Measurements from ENCODE around the gene FRY. TPM values are rescaled to one million over a fixed set of nuclear protein-coding genes. Genes with fewer than 3 reads are reported as not detected.

Gene FRY
- total and polyA plus RNA-seq, 4 experiments from 2014 or later: 2.3 to 19.2 (median 11.8) TPM

DNA sequence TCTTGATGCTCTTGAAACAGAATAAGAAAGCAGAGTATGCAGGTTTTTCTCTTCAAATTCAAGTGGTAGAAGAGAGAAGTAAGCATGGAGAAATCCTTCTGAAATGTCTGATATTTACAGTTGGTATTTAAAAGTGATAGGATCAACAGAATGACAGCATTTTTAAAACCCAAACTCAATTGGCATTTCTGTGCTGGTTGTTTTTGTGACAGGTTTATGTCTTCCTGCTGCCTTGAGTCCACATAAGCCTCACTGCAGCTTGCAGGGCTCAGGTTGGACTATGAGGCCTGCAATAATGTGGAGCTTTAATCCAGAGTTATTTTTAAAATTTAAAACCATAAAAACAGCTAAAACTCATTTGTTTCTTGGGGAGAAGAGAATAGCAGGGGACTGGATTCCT, 178.5 kb downstream of the FRY start:
- DNase-seq: no peak
- Histone ChIP-seq H3K27ac (ENCODE audit: low read depth, low read length) (no peak overlapping the region), H3K4me1 (ENCODE audit: insufficient read depth, low read length) (no peaks in the 10 kb centered on the region), H3K36me3 (ENCODE audit: insufficient read depth, low read length) (no peaks in the 10 kb centered on the region), H3K9me3 (ENCODE audit: control insufficient read depth in 1 of 2, low read length in 2 of 2) (no peaks in the 10 kb centered on the region), H3K27me3 (ENCODE audit: insufficient read depth, low read length) (no peaks in the 10 kb centered on the region), H3K4me3 (ENCODE audit: low read length in 2 of 2) (no peak overlapping the region)
- Mint-ChIP-seq H3K27me3 (peaks cover 0 to 1% of the 10 kb centered on the region in 2 donors), H3K36me3 (peaks cover 29 to 38% of the 10 kb centered on the region in 2 donors), H3K9me3 (no peaks in the 10 kb centered on the region), H3K4me1 (no peaks in the 10 kb centered on the region), H3K27ac (no peak overlapping the region), H3K4me3 (no peak overlapping the region)
- CTCF ChIA-PET (ENCODE audit: partially characterized antibody): no interaction called here
- intact Hi-C loops (cut with micrococcal nuclease): no loop called here
- POLR2A ChIA-PET (ENCODE audit: partially characterized antibody): no interaction called here

- Histone ChIP-seq H3K4me1 (ENCODE audit: insufficient read depth, low read length) (no peaks in the 10 kb centered on the region), H3K9me3 (ENCODE audit: control insufficient read depth in 1 of 2, low read length in 2 of 2) (no peaks in the 10 kb centered on the region), H3K36me3 (ENCODE audit: insufficient read depth, low read length) (no peaks in the 10 kb centered on the region), H3K27me3 (ENCODE audit: insufficient read depth, low read length) (no peaks in the 10 kb centered on the region), H3K4me3 (ENCODE audit: low read length in 2 of 2) (no peak overlapping the region), H3K27ac (ENCODE audit: low read depth, low read length) (no peak overlapping the region)
- DNase-seq: no peak
- peaks cover 29 to 38% of the 10 kb centered on the region in 2 donors for H3K36me3 Mint-ChIP-seq
- peak overlapping the region in 1 of 7 donors; percentile 23 for H3K27ac Mint-ChIP-seq
- ChIA-PET POLR2A (ENCODE audit: partially characterized antibody) (no interaction called here), CTCF (ENCODE audit: partially characterized antibody) (no interaction called here)
- peaks cover 0 to 1% of the 10 kb centered on the region in 2 donors for H3K27me3 Mint-ChIP-seq
- H3K4me1 Mint-ChIP-seq: no peaks in the 10 kb centered on the region
- H3K9me3 Mint-ChIP-seq: no peaks in the 10 kb centered on the region
- intact Hi-C loops (cut with micrococcal nuclease): no loop called here
- H3K4me3 Mint-ChIP-seq: no peak overlapping the region
Observed at GRCh38 chr13:32211813-32212212, 180.2 kb downstream of the FRY start.

DNA sequence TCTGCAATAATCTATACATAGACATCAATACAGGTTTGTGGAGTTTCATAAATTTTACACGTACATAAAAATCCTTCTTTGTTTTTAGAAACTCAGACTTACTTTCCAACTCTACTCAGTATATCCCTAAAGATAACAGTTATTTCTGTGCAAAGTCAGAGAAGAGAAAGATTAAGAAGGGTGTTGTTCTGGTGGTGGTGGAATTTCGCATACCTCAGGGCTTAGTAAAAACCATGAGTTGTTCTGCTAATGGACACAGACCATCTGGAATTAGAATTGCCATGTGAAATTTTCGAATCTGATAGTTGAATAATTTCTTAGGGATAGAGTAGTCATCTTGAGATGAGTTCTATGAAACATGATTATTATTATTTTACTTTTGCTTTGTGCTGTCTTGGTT, 180.8 kb downstream of the FRY start:
- Histone ChIP-seq H3K36me3 (ENCODE audit: insufficient read depth, low read length) (no peaks in the 10 kb centered on the region), H3K4me1 (ENCODE audit: insufficient read depth, low read length) (no peaks in the 10 kb centered on the region), H3K4me3 (ENCODE audit: low read length in 2 of 2) (no peak overlapping the region), H3K9me3 (ENCODE audit: control insufficient read depth in 1 of 2, low read length in 2 of 2) (no peaks in the 10 kb centered on the region), H3K27me3 (ENCODE audit: insufficient read depth, low read length) (no peaks in the 10 kb centered on the region), H3K27ac (ENCODE audit: low read depth, low read length) (no peak overlapping the region)
- intact Hi-C loops (cut with micrococcal nuclease): no loop called here
- Mint-ChIP-seq H3K36me3 (peaks cover 33 to 38% of the 10 kb centered on the region in 2 donors), H3K4me3 (no peak overlapping the region), H3K4me1 (no peaks in the 10 kb centered on the region), H3K27me3 (peaks cover 0 to 1% of the 10 kb centered on the region in 2 donors), H3K9me3 (no peaks in the 10 kb centered on the region), H3K27ac (no peak overlapping the region)
- CTCF ChIA-PET (ENCODE audit: partially characterized antibody): no interaction called here
- POLR2A ChIA-PET (ENCODE audit: partially characterized antibody): no interaction called here
- no peak for DNase-seq

- H3K4me1 ChIP-seq (ENCODE audit: insufficient read depth, low read length): no peaks in the 10 kb centered on the region
- H3K27me3 ChIP-seq (ENCODE audit: insufficient read depth, low read length): no peaks in the 10 kb centered on the region
- Mint-ChIP-seq H3K9me3 (no peaks in the 10 kb centered on the region), H3K4me1 (no peaks in the 10 kb centered on the region), H3K27ac (no peak overlapping the region), H3K4me3 (no peak overlapping the region), H3K36me3 (peaks cover 36 to 37% of the 10 kb centered on the region in 2 donors), H3K27me3 (peaks cover 0 to 1% of the 10 kb centered on the region in 2 donors)
- no peaks in the 10 kb centered on the region for H3K9me3 ChIP-seq (ENCODE audit: control insufficient read depth in 1 of 2, low read length in 2 of 2)
- H3K27ac ChIP-seq (ENCODE audit: low read depth, low read length): no peak overlapping the region
- intact Hi-C loops (cut with micrococcal nuclease): no loop called here
- no peak overlapping the region for H3K4me3 ChIP-seq (ENCODE audit: low read length in 2 of 2)
- no peak for DNase-seq
- H3K36me3 ChIP-seq (ENCODE audit: insufficient read depth, low read length): no peaks in the 10 kb centered on the region
- ChIA-PET POLR2A (ENCODE audit: partially characterized antibody) (no interaction called here), CTCF (ENCODE audit: partially characterized antibody) (no interaction called here)
Observed at GRCh38 chr13:32213626-32214025, 182.1 kb downstream of the FRY start.

DNA sequence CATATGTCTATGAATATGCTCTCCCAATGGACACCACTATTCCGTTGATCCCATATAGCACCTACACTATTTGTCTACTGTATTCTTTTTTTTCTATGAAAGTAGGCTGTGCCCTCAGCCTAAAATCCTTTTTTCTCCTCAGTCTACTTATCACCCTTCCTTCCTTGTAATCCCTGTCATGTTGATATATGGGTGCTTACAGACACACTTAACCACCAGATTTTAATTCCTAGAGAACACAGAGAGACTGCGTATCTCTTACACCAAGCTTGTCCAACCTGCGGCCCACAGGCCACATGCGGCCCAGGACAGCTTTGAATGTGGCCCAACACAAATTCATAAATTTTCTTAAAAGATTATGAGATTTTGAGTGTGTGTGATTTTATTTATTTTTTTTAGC, 182.5 kb downstream of the FRY start:
- intact Hi-C loops (cut with micrococcal nuclease): no loop called here
- H3K36me3 Mint-ChIP-seq: peaks cover 35 to 39% of the 10 kb centered on the region in 2 donors
- no peaks in the 10 kb centered on the region for H3K36me3 ChIP-seq (ENCODE audit: insufficient read depth, low read length)
- ChIA-PET CTCF (ENCODE audit: partially characterized antibody) (no interaction called here), POLR2A (ENCODE audit: partially characterized antibody) (no interaction called here)
- no peak overlapping the region for H3K4me3 ChIP-seq (ENCODE audit: low read length in 2 of 2)
- no peaks in the 10 kb centered on the region for H3K9me3 Mint-ChIP-seq
- H3K27me3 ChIP-seq (ENCODE audit: insufficient read depth, low read length): no peaks in the 10 kb centered on the region
- H3K4me1 Mint-ChIP-seq: no peaks in the 10 kb centered on the region
- DNase-seq: no peak
- peaks cover 0 to 1% of the 10 kb centered on the region in 2 donors for H3K27me3 Mint-ChIP-seq
- H3K27ac Mint-ChIP-seq: no peak overlapping the region
- no peaks in the 10 kb centered on the region for H3K9me3 ChIP-seq (ENCODE audit: control insufficient read depth in 1 of 2, low read length in 2 of 2)
- no peaks in the 10 kb centered on the region for H3K4me1 ChIP-seq (ENCODE audit: insufficient read depth, low read length)
- H3K27ac ChIP-seq (ENCODE audit: low read depth, low read length): no peak overlapping the region
- no peak overlapping the region for H3K4me3 Mint-ChIP-seq

- H3K4me1 ChIP-seq (ENCODE audit: insufficient read depth, low read length): no peaks in the 10 kb centered on the region
- Mint-ChIP-seq H3K27me3 (peaks cover 0 to 1% of the 10 kb centered on the region in 2 donors), H3K36me3 (peaks cover 36 to 40% of the 10 kb centered on the region in 2 donors), H3K9me3 (no peaks in the 10 kb centered on the region), H3K4me3 (no peak overlapping the region), H3K4me1 (no peaks in the 10 kb centered on the region), H3K27ac (no peak overlapping the region)
- no peak for DNase-seq
- H3K36me3 ChIP-seq (ENCODE audit: insufficient read depth, low read length): no peaks in the 10 kb centered on the region
- POLR2A ChIA-PET (ENCODE audit: partially characterized antibody): no interaction called here
- H3K27ac ChIP-seq (ENCODE audit: low read depth, low read length): no peak overlapping the region
- intact Hi-C loops (cut with micrococcal nuclease): no loop called here
- H3K4me3 ChIP-seq (ENCODE audit: low read length in 2 of 2): no peak overlapping the region
- CTCF ChIA-PET (ENCODE audit: partially characterized antibody): interaction anchor here (1.8 kb wide), 1 partner anchor 9 kb away, joined by 5 read pairs; no protein-coding TSS in a partner anchor
- H3K9me3 ChIP-seq (ENCODE audit: control insufficient read depth in 1 of 2, low read length in 2 of 2): no peaks in the 10 kb centered on the region
- H3K27me3 ChIP-seq (ENCODE audit: insufficient read depth, low read length): no peaks in the 10 kb centered on the region
Observed at GRCh38 chr13:32216281-32216680, 184.7 kb downstream of the FRY start.

DNA sequence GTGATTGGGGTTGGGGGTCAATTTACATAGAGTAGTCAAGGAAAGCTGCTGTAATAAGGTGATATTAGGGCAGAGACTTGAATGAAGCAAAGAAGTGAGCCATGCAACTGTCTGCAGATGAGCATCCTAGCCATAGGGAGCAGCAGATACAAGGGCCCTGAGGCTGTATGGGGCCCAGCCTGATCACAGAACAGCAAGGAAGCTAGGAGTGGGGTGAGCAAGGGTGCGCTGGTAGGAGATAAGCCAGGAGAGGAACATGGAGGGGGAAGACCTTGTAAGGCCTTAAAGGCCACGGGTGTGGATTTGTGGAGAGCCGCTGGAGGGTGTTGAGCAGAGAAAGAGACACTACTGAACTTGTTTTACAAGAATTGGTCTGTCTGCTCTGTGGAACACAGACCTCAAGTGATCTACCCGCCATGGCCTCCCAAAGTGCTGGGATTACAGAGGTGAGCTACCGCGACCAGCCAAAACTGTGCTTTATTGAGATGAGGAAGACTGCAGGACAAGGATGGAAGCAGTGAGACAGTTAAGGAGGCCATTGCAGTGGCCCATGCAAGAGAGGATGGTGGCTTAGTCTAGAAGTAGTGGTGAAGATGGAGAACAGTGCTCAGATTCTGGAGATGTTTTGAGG, 190.6 kb downstream of the FRY start:
- H3K4me3 ChIP-seq (ENCODE audit: low read length in 2 of 2): no peak overlapping the region
- no peaks in the 10 kb centered on the region for H3K27me3 ChIP-seq (ENCODE audit: insufficient read depth, low read length)
- no peaks in the 10 kb centered on the region for H3K9me3 ChIP-seq (ENCODE audit: control insufficient read depth in 1 of 2, low read length in 2 of 2)
- ChIA-PET CTCF (ENCODE audit: partially characterized antibody) (no interaction called here), POLR2A (ENCODE audit: partially characterized antibody) (no interaction called here)
- no peaks in the 10 kb centered on the region for H3K4me1 ChIP-seq (ENCODE audit: insufficient read depth, low read length)
- no peaks in the 10 kb centered on the region for H3K4me1 Mint-ChIP-seq
- H3K27ac Mint-ChIP-seq: peak overlapping the region in 1 of 7 donors; percentile 73
- H3K36me3 ChIP-seq (ENCODE audit: insufficient read depth, low read length): no peaks in the 10 kb centered on the region
- H3K9me3 Mint-ChIP-seq: no peaks in the 10 kb centered on the region
- intact Hi-C loops (cut with micrococcal nuclease): no loop called here
- no peaks in the 10 kb centered on the region for H3K27me3 Mint-ChIP-seq
- H3K4me3 Mint-ChIP-seq: no peak overlapping the region
- H3K27ac ChIP-seq (ENCODE audit: low read depth, low read length): no peak overlapping the region
- DNase-seq: no peak
- H3K36me3 Mint-ChIP-seq: peaks cover 18 to 44% of the 10 kb centered on the region in 2 donors

Data from CD4-positive, alpha-beta memory T cell (primary cell).